Measurements from ENCODE around the gene TANC1. TPM values are rescaled to one million over a fixed set of nuclear protein-coding genes. Genes with fewer than 3 reads are reported as not detected.

TANC1 gene
- total RNA-seq, 1 experiment from 2014 or later, result not detected

GRCh38 chr2:159199761-159200465 is 231.5 kb downstream of the TANC1 start:
- Histone ChIP-seq H3K79me2 (ENCODE audit: low read length) (no peaks in the 10 kb centered on the region), H3K4me2 (ENCODE audit: low read depth, low read length, poor library complexity, severe bottlenecking) (no peak overlapping the region), H3K27ac (ENCODE audit: low read length) (no peak overlapping the region), H3K4me3 (ENCODE audit: low read length) (no peak overlapping the region), H3K4me1 (ENCODE audit: low read length) (no peaks in the 10 kb centered on the region), H3K9me2 (replicated peaks; ENCODE audit: insufficient read depth, low read length) (no peaks in the 10 kb centered on the region), H3K27me3 (ENCODE audit: low read length) (no peaks in the 10 kb centered on the region), H3K36me3 (ENCODE audit: insufficient read depth, low read length) (no peaks in the 10 kb centered on the region), H3K9me3 (ENCODE audit: low read length) (no peaks in the 10 kb centered on the region), H4K20me1 (ENCODE audit: insufficient read depth, low read depth, low read length) (no peaks in the 10 kb centered on the region), H2AFZ (ENCODE audit: low read length) (no peak overlapping the region), H3K9ac (ENCODE audit: low read length) (no peak overlapping the region)
- no peak for DNase-seq

GRCh38 chr2:159200498-159200897 is 232.1 kb downstream of the TANC1 start:
- H3K9me3 ChIP-seq (ENCODE audit: low read length), result no peaks in the 10 kb centered on the region
- H3K4me1 ChIP-seq (ENCODE audit: low read length), result no peaks in the 10 kb centered on the region
- H3K36me3 ChIP-seq (ENCODE audit: insufficient read depth, low read length), result no peaks in the 10 kb centered on the region
- H4K20me1 ChIP-seq (ENCODE audit: insufficient read depth, low read depth, low read length), result no peaks in the 10 kb centered on the region
- H3K9me2 ChIP-seq (replicated peaks; ENCODE audit: insufficient read depth, low read length), result no peaks in the 10 kb centered on the region
- no peaks in the 10 kb centered on the region for H3K79me2 ChIP-seq (ENCODE audit: low read length)
- no peak for DNase-seq
- no peak overlapping the region for H3K4me2 ChIP-seq (ENCODE audit: low read depth, low read length, poor library complexity, severe bottlenecking)
- H3K4me3 ChIP-seq (ENCODE audit: low read length), result no peak overlapping the region
- H3K27me3 ChIP-seq (ENCODE audit: low read length), result no peaks in the 10 kb centered on the region
- H3K9ac ChIP-seq (ENCODE audit: low read length), result no peak overlapping the region
- H2AFZ ChIP-seq (ENCODE audit: low read length), result no peak overlapping the region
- no peak overlapping the region for H3K27ac ChIP-seq (ENCODE audit: low read length)

- H3K9me3 ChIP-seq (ENCODE audit: low read length), result no peaks in the 10 kb centered on the region
- DNase-seq, result no peak
- no peaks in the 10 kb centered on the region for H3K79me2 ChIP-seq (ENCODE audit: low read length)
- no peaks in the 10 kb centered on the region for H3K4me1 ChIP-seq (ENCODE audit: low read length)
- H3K9ac ChIP-seq (ENCODE audit: low read length), result no peak overlapping the region
- H2AFZ ChIP-seq (ENCODE audit: low read length), result no peak overlapping the region
- H4K20me1 ChIP-seq (ENCODE audit: insufficient read depth, low read depth, low read length), result no peaks in the 10 kb centered on the region
- no peak overlapping the region for H3K4me3 ChIP-seq (ENCODE audit: low read length)
- no peak overlapping the region for H3K4me2 ChIP-seq (ENCODE audit: low read depth, low read length, poor library complexity, severe bottlenecking)
- no peaks in the 10 kb centered on the region for H3K27me3 ChIP-seq (ENCODE audit: low read length)
- no peak overlapping the region for H3K27ac ChIP-seq (ENCODE audit: low read length)
- no peaks in the 10 kb centered on the region for H3K36me3 ChIP-seq (ENCODE audit: insufficient read depth, low read length)
- no peaks in the 10 kb centered on the region for H3K9me2 ChIP-seq (replicated peaks; ENCODE audit: insufficient read depth, low read length)
These were observed 233.1 kb downstream of the TANC1 start for GRCh38 chr2:159201360-159202063.

- no peak for DNase-seq
- Histone ChIP-seq H3K4me3 (ENCODE audit: low read length) (no peak overlapping the region), H3K9ac (ENCODE audit: low read length) (no peak overlapping the region), H3K79me2 (ENCODE audit: low read length) (no peaks in the 10 kb centered on the region), H3K36me3 (ENCODE audit: insufficient read depth, low read length) (no peaks in the 10 kb centered on the region), H3K9me3 (ENCODE audit: low read length) (no peaks in the 10 kb centered on the region), H3K27me3 (ENCODE audit: low read length) (no peaks in the 10 kb centered on the region), H2AFZ (ENCODE audit: low read length) (no peak overlapping the region), H3K27ac (ENCODE audit: low read length) (no peak overlapping the region), H3K4me2 (ENCODE audit: low read depth, low read length, poor library complexity, severe bottlenecking) (no peak overlapping the region), H3K9me2 (replicated peaks; ENCODE audit: insufficient read depth, low read length) (no peaks in the 10 kb centered on the region), H4K20me1 (ENCODE audit: insufficient read depth, low read depth, low read length) (no peaks in the 10 kb centered on the region), H3K4me1 (ENCODE audit: low read length) (no peaks in the 10 kb centered on the region)
These were observed 234.2 kb downstream of the TANC1 start for GRCh38 chr2:159202568-159203071.

GRCh38 chr2:159204381-159205144 is 236.1 kb downstream of the TANC1 start:
- H3K4me1 ChIP-seq (ENCODE audit: low read length), result no peaks in the 10 kb centered on the region
- no peaks in the 10 kb centered on the region for H4K20me1 ChIP-seq (ENCODE audit: insufficient read depth, low read depth, low read length)

GRCh38 chr2:159206736-159207380 is 238.4 kb downstream of the TANC1 start:
- no peaks in the 10 kb centered on the region for H3K36me3 ChIP-seq (ENCODE audit: insufficient read depth, low read length)
- DNase-seq, result no peak
- H3K79me2 ChIP-seq (ENCODE audit: low read length), result no peaks in the 10 kb centered on the region
- H3K27ac ChIP-seq (ENCODE audit: low read length), result no peak overlapping the region
- H3K4me3 ChIP-seq (ENCODE audit: low read length), result no peak overlapping the region
- H3K27me3 ChIP-seq (ENCODE audit: low read length), result no peaks in the 10 kb centered on the region
- no peak overlapping the region for H2AFZ ChIP-seq (ENCODE audit: low read length)
- no peak overlapping the region for H3K9ac ChIP-seq (ENCODE audit: low read length)
- no peak overlapping the region for H3K4me2 ChIP-seq (ENCODE audit: low read depth, low read length, poor library complexity, severe bottlenecking)
- no peaks in the 10 kb centered on the region for H3K4me1 ChIP-seq (ENCODE audit: low read length)
- no peaks in the 10 kb centered on the region for H3K9me3 ChIP-seq (ENCODE audit: low read length)
- no peaks in the 10 kb centered on the region for H4K20me1 ChIP-seq (ENCODE audit: insufficient read depth, low read depth, low read length)
- no peaks in the 10 kb centered on the region for H3K9me2 ChIP-seq (replicated peaks; ENCODE audit: insufficient read depth, low read length)

More at GRCh38 chr2:159204381-159205144, 236.1 kb downstream of the TANC1 start:
- Histone ChIP-seq H3K4me2 (ENCODE audit: low read depth, low read length, poor library complexity, severe bottlenecking) (no peak overlapping the region), H3K27ac (ENCODE audit: low read length) (no peak overlapping the region), H3K36me3 (ENCODE audit: insufficient read depth, low read length) (no peaks in the 10 kb centered on the region), H3K9me2 (replicated peaks; ENCODE audit: insufficient read depth, low read length) (no peaks in the 10 kb centered on the region), H2AFZ (ENCODE audit: low read length) (no peak overlapping the region), H3K79me2 (ENCODE audit: low read length) (no peaks in the 10 kb centered on the region), H3K9me3 (ENCODE audit: low read length) (no peaks in the 10 kb centered on the region), H3K4me3 (ENCODE audit: low read length) (no peak overlapping the region), H3K27me3 (ENCODE audit: low read length) (no peaks in the 10 kb centered on the region), H3K9ac (ENCODE audit: low read length) (no peak overlapping the region)
- DNase-seq, result no peak

- Histone ChIP-seq H3K36me3 (ENCODE audit: insufficient read depth, low read length) (no peaks in the 10 kb centered on the region), H3K79me2 (ENCODE audit: low read length) (no peaks in the 10 kb centered on the region), H3K4me2 (ENCODE audit: low read depth, low read length, poor library complexity, severe bottlenecking) (no peak overlapping the region), H3K4me1 (ENCODE audit: low read length) (peaks cover 2% of the 10 kb centered on the region; the same call in 1 of the 2 replicates), H3K9ac (ENCODE audit: low read length) (no peak overlapping the region), H4K20me1 (ENCODE audit: insufficient read depth, low read depth, low read length) (no peaks in the 10 kb centered on the region), H3K27ac (ENCODE audit: low read length) (no peak overlapping the region), H2AFZ (ENCODE audit: low read length) (no peak overlapping the region), H3K4me3 (ENCODE audit: low read length) (no peak overlapping the region), H3K9me3 (ENCODE audit: low read length) (no peaks in the 10 kb centered on the region), H3K27me3 (ENCODE audit: low read length) (no peaks in the 10 kb centered on the region), H3K9me2 (replicated peaks; ENCODE audit: insufficient read depth, low read length) (no peaks in the 10 kb centered on the region)
- no peak for DNase-seq
These were observed 240.0 kb downstream of the TANC1 start for GRCh38 chr2:159208438-159208837.
